Effector memory CD8-positive, alpha-beta T cell (primary cell): ENCODE data around the gene NSG1.
A peak's percentile ranks its signal among the peaks of the same experiment; 100 is the strongest.
"Not testable (repeated sequence)": the region's sequence is repeated elsewhere in the genome, so short reads cannot be mapped to it uniquely, and the experiment has no call there.

Experiments used
- ATAC-seq: fragments of 150-1000 bp; cut with Tn5 transposase; replicated peaks from 2 replicates; pipeline ENCODE4 v1.10.0; 2021; ENCODE audit warnings: mild to moderate bottlenecking, moderate library complexity
- DNase-seq, 3 experiments: peaks; one replicate each; pipeline ENCODE4 v3.0.0; 2021
- H3K27ac Mint-ChIP-seq, 2 donors: one replicate each; pipeline ENCODE4 v1.8.0; 2022; ENCODE audit warnings: mild to moderate bottlenecking in 2 of 2, mixed read lengths in 2 of 2, moderate library complexity in 2 of 2
- H3K27me3 Mint-ChIP-seq, 2 donors: one replicate each; pipeline ENCODE4 v1.8.0; 2022; ENCODE audit warnings: mixed read lengths in 2 of 2
- H3K36me3 Mint-ChIP-seq: one replicate; pipeline ENCODE4 v1.8.0; 2022; ENCODE audit warnings: mild to moderate bottlenecking, moderate library complexity, mixed read lengths; ENCODE audit not compliant: insufficient read depth
- H3K4me1 Mint-ChIP-seq, 2 donors: one replicate each; pipeline ENCODE4 v1.8.0; 2022; ENCODE audit warnings: low read depth in 2 of 2, mixed read lengths in 2 of 2
- H3K4me3 Mint-ChIP-seq, 2 donors: one replicate each; pipeline ENCODE4 v1.8.0; 2022; ENCODE audit warnings: mild to moderate bottlenecking in 2 of 2, mixed read lengths in 2 of 2, moderate library complexity in 2 of 2
- H3K9me3 Mint-ChIP-seq, 2 donors: one replicate each; pipeline ENCODE4 v1.8.0; 2022; ENCODE audit warnings: mixed read lengths in 2 of 2

NSG1 gene

DNA sequence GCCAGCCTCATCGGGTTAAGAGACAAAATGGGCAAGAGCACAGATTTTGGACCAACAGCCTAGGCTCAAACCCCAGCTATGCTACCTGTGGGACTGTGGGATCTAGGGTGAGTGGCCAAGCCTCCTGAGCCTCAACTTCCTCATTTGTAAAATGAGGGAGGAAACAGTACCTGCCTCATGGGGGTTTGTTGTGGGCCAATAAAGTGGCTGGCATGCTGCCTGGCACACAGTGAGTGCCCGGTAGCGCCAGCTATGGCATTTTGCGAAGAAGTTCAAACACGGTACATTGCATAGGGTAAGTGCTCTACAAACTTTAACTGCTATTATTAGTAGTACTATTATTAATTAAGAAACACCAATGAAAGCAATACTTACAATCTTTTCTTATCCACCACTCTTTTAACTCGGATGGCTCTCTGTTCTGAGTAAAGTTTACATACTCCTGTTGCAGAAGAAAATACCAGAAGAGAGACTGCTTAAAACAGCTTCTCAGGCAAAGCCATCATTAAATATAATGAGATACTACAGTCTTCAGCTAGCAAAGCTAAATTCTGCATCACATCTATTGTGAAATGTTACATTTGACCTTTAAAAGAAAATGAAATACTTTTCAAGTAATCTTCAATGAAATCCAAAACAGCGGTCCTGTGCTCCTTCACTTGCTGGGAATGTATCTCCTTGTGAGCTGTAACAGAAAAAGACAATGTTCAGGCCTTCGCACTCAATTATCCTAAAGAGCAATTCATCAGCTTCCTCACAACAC, 70.1 kb downstream of the NSG1 start:
- DNase-seq, result no peak
- Mint-ChIP-seq H3K4me1 (peaks cover 7% of the 10 kb centered on the region in 2 donors), H3K27me3 (no peaks in the 10 kb centered on the region), H3K4me3 (no peak overlapping the region), H3K36me3 (peaks cover 4% of the 10 kb centered on the region), H3K27ac (no peak overlapping the region), H3K9me3 (no peaks in the 10 kb centered on the region)
- ATAC-seq, result no peak

DNA sequence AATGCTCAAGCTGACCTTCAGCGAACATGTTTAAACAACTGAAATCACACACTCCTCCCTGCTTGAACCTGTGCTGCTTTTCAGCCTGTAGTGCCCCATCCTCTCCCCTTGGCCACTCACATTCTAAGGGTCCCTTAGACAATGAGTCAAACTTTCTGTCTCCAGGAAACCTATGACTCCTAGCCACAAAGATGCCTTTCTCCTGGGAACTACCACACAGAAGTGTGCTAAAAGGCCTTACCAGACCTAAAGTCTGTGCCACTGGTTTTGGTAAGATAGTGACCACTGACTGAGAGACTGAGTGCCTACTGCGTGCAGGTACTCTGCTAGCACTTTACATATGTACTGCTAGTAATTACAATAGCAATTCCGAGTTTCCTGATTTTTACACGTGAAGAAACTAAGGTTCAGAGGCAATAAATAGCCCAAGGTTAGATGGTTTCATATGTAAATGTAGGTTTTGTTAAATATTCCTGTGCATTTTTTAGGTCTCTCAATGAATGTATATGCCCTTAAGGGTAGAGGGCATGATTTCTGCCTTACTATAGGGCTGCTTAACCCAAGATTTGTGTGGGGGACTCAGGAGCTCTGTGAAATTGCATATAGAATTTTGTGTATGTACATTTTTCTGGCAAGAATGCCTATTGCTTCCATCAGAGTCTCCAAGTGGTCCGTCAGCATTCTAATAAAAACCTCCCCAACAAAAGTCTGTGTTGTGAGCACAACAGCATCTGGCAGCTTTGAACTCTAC, 71.1 kb downstream of the NSG1 start:
- Mint-ChIP-seq H3K27me3 (no peaks in the 10 kb centered on the region), H3K36me3 (peaks cover 4% of the 10 kb centered on the region), H3K4me3 (no peak overlapping the region), H3K9me3 (no peaks in the 10 kb centered on the region), H3K27ac (no peak overlapping the region), H3K4me1 (peaks cover 11 to 17% of the 10 kb centered on the region in 2 donors)
- ATAC-seq, result no peak
- no peak for DNase-seq

DNA sequence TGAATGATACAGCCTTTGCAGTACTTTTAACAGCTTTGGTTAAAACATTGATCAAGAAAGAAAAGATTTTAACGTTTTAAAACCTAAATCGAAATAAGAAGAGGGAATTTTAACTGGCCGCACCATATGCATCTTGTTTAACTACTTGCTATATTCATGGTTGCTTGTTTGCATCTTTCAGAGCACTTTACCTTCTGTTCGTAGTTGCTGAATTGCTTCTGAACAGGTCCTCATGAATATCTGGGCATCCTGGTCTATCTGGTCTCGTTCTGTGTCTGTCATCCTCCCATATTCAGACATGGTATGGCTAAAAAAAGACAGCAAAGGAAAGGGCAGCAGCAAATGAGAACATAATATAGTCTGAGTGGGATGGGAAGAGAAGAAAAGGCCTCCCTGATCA, 72.3 kb downstream of the NSG1 start:
- no peaks in the 10 kb centered on the region for H3K9me3 Mint-ChIP-seq
- H3K27me3 Mint-ChIP-seq, result no peaks in the 10 kb centered on the region
- H3K36me3 Mint-ChIP-seq, result peaks cover 1% of the 10 kb centered on the region
- no peak for ATAC-seq
- H3K27ac Mint-ChIP-seq, result peak overlapping the region; percentile 8 to 83
- H3K4me1 Mint-ChIP-seq, result peaks cover 11 to 17% of the 10 kb centered on the region in 2 donors
- DNase-seq, result no peak
- no peak overlapping the region for H3K4me3 Mint-ChIP-seq

DNA sequence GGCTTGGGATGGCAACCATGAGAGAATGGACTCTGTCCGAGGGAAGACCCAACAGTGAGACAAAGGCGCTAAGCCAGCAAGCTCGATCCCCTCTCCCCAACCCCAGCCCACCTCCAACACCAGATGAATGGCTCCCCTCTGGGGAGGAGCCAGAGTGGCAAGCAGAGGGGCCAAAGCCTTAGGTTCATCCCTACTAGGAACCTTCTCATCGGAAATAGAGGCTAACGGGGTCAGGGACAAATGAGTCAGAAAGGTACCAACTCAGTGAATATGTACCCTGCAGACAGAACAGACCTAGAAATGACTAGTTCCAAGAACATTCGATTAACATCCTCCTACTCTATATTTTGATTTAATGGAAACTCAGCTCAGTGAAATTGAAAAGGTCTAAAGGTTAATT, 73.9 kb downstream of the NSG1 start:
- peaks cover 5% of the 10 kb centered on the region for H3K36me3 Mint-ChIP-seq
- H3K9me3 Mint-ChIP-seq, result no peaks in the 10 kb centered on the region
- DNase-seq (no peak), ATAC-seq (no peak)
- H3K27me3 Mint-ChIP-seq, result no peaks in the 10 kb centered on the region
- H3K27ac Mint-ChIP-seq, result peak overlapping the region; percentile 77 to 83
- H3K4me3 Mint-ChIP-seq, result no peak overlapping the region
- H3K4me1 Mint-ChIP-seq, result peaks cover 22 to 23% of the 10 kb centered on the region in 2 donors

GRCh38 chr4:4461178-4461577, 74.3 kb downstream of the NSG1 start:
- H3K4me3 Mint-ChIP-seq, result peak overlapping the region; percentile 54 to 56
- H3K9me3 Mint-ChIP-seq, result no peaks in the 10 kb centered on the region
- H3K27ac Mint-ChIP-seq, result peak overlapping the region; percentile 77 to 83
- DNase-seq (no peak), ATAC-seq (no peak)
- peaks cover 5% of the 10 kb centered on the region for H3K36me3 Mint-ChIP-seq
- H3K4me1 Mint-ChIP-seq, result peaks cover 23 to 24% of the 10 kb centered on the region in 2 donors
- H3K27me3 Mint-ChIP-seq, result no peaks in the 10 kb centered on the region

DNA sequence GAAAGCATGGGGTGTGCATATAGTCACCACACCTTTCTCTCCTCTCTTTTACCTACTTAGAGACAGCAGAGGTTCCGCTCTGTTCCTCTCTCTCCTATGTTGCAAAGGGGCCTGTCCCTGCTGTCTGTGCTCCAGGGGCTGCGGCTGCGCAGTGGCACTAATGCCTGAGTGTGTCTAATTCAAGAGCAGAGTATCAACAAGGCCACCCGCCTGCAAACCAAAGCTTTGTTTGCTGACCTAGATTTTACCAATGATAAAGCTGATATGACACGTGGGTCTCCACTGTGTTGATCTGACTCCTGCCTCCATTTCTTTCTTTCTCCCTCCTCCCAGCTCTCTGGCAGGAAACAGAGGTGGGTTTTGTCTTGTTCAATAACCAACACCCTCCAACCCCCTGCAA, 74.9 kb downstream of the NSG1 start:
- ATAC-seq, result peak; percentile 98
- peak overlapping the region; percentile 77 to 83 for H3K27ac Mint-ChIP-seq
- H3K4me1 Mint-ChIP-seq, result peaks cover 23 to 26% of the 10 kb centered on the region in 2 donors

DNA sequence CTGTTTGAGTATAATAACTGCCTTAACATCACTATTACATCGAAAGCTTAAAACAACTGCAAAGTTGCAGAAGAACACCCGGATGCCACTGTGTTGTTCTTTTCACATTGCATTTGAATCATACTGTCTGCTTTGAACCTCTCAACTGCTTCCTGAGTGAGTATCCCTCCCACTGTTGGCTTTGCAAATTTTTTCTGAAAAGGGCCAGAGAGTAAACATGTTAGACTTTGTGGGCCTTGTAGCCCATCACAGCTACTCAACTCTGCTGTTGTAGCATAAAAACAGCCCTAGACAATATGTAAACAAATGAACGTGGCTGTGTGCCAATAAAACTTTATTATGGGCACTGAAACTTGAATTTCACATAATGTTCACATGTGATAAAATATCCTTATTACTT, 76.1 kb downstream of the NSG1 start:
- Mint-ChIP-seq H3K27me3 (no peaks in the 10 kb centered on the region), H3K4me3 (peak overlapping the region in 1 of 2 donors; percentile 39), H3K9me3 (no peaks in the 10 kb centered on the region), H3K27ac (peak overlapping the region; percentile 77 to 83), H3K36me3 (peaks cover 9% of the 10 kb centered on the region), H3K4me1 (peaks cover 27 to 30% of the 10 kb centered on the region in 2 donors)
- no peak for DNase-seq
- no peak for ATAC-seq

More for the DNA sequence above, 74.9 kb downstream of the NSG1 start:
- Mint-ChIP-seq H3K4me3 (peak overlapping the region; percentile 54 to 56), H3K9me3 (no peaks in the 10 kb centered on the region), H3K36me3 (peaks cover 5% of the 10 kb centered on the region), H3K27me3 (no peaks in the 10 kb centered on the region)
- DNase-seq, result peak; percentile 20 to 64 (median 63)

- not testable (repeated sequence) for H3K4me3 Mint-ChIP-seq
- peaks cover 16% of the 10 kb centered on the region for H3K36me3 Mint-ChIP-seq
Observed at GRCh38 chr4:4465238-4465637, 78.3 kb downstream of the NSG1 start.

More at GRCh38 chr4:4465238-4465637, 78.3 kb downstream of the NSG1 start:
- not testable (repeated sequence) for ATAC-seq, H3K27ac Mint-ChIP-seq, DNase-seq, H3K27me3 Mint-ChIP-seq, H3K9me3 Mint-ChIP-seq
- peaks cover 29 to 30% of the 10 kb centered on the region in 2 donors for H3K4me1 Mint-ChIP-seq
